OCI-LY3 (cell line): ENCODE measurements around the gene ZNF8.

Experiments used
- CTCF ChIP-seq: fragments of 200-600, 300-600 bp; sonication (generic); IDR thresholded peaks from 2 replicates; pipeline ENCODE4 v1.5.1; 2014; ENCODE audit warnings: antibody characterized with exemption, low read length, low read depth
- EZH2phosphoT487 ChIP-seq: fragments of 200-600 bp; shearing (Covaris generic); IDR thresholded peaks from 2 replicates; pipeline ENCODE4 v1.6.1; 2018; ENCODE audit warnings: antibody characterized with exemption, mixed run types, low read depth

- TF ChIP-seq CTCF: no peak
- no peak for TF ChIP-seq EZH2phosphoT487
These were observed 29.9 kb upstream of the ZNF8 start for GRCh38 chr19:58248886-58249285.
